DND-41 (cell line): Measurements from ENCODE around the gene GHITM.

Source experiments
- ATAC-seq: fragments of 200-7000 bp; cut with Tn5 transposase; 3 replicates; pipeline ENCODE4 v1.9.1; 2021; ENCODE audit warnings: low read depth; ENCODE audit not compliant: insufficient read depth
- DNase-seq: peaks from one replicate; pipeline ENCODE4 v3.0.0-alpha.2; 2020
- H2AFZ ChIP-seq: 2 replicates; pipeline ENCODE4 v1.6.0; 2012; ENCODE audit warnings: low read depth, low read length
- H3K27ac ChIP-seq: 2 replicates; pipeline ENCODE4 v1.5.1; 2012; ENCODE audit warnings: low read length, inconsistent platforms
- H3K27me3 ChIP-seq: fragments of 200-600 bp; sonication (generic); 2 replicates; pipeline ENCODE4 v1.6.0; 2012; ENCODE audit warnings: low read length, mild to moderate bottlenecking, inconsistent platforms; ENCODE audit not compliant: insufficient read depth, poor library complexity
- H3K36me3 ChIP-seq: 2 replicates; pipeline ENCODE4 v1.5.1; 2012; ENCODE audit warnings: low read length, inconsistent platforms; ENCODE audit not compliant: insufficient read depth
- H3K4me1 ChIP-seq: 2 replicates; pipeline ENCODE4 v1.5.1; 2012; ENCODE audit warnings: mild to moderate bottlenecking, low read length; ENCODE audit not compliant: insufficient read depth
- H3K4me2 ChIP-seq: 2 replicates; pipeline ENCODE4 v1.6.0; 2012; ENCODE audit warnings: mild to moderate bottlenecking, moderate library complexity, low read length, inconsistent platforms; ENCODE audit not compliant: insufficient read depth
- H3K4me3 ChIP-seq, 2 experiments: fragments of 200-600 bp in 1 of 2; shearing (Covaris generic) in 1 of 2; 2 replicates each; pipeline ENCODE4 v1.5.1; 2012 to 2016; ENCODE audit warnings: inconsistent platforms in 2 of 2, low read length in 2 of 2, mild to moderate bottlenecking in 2 of 2, low read depth in 1 of 2, moderate library complexity in 1 of 2
- H3K79me2 ChIP-seq: 2 replicates; pipeline ENCODE4 v1.6.0; 2012; ENCODE audit warnings: low read length, inconsistent platforms; ENCODE audit not compliant: insufficient read depth
- H3K9ac ChIP-seq: 2 replicates; pipeline ENCODE4 v1.6.0; 2012; ENCODE audit warnings: low read depth, mild to moderate bottlenecking, inconsistent platforms, low read length, moderate library complexity
- H3K9me3 ChIP-seq: 2 replicates; pipeline ENCODE4 v1.5.1; 2012; ENCODE audit warnings: low read length, moderate library complexity, mild to moderate bottlenecking, inconsistent platforms; ENCODE audit not compliant: insufficient read depth, severe bottlenecking
- H4K20me1 ChIP-seq: 2 replicates; pipeline ENCODE4 v1.6.0; 2012; ENCODE audit warnings: low read length; ENCODE audit not compliant: insufficient read depth
- EZH2 ChIP-seq: IDR thresholded peaks from 3 replicates; pipeline ENCODE4 v1.6.1; 2012; ENCODE audit warnings: borderline replicate concordance, low read depth, mild to moderate bottlenecking, moderate library complexity, low read length, inconsistent platforms; ENCODE audit not compliant: severe bottlenecking
- TF ChIP-seq, protein P1 (sequence below): IDR thresholded peaks from 2 replicates; pipeline ENCODE4 v1.5.1; 2012; ENCODE audit warnings: borderline replicate concordance, low read length, moderate library complexity, mild to moderate bottlenecking; ENCODE audit not compliant: poor library complexity, severe bottlenecking; ENCODE audit errors: extremely low read depth

GHITM gene

DNA sequence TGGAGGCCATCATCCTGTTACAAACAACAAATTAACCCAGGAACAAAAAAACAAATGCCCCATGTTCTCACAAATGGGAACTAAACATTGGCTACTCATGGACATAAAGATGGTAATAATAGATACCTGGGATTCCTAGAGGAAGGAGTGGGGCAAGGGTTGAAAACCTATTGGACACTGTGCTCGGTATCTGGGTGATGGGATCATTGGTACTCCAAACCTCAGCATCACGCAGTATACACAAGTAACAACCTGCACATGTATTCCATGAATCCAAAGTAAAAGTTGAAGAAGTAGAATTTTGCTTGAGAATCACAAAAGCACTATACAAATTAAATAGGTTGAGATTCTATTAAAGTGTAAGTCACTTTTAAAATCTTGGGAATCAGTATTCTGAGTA lies 16.7 kb downstream of the GHITM start:
- no peaks in the 10 kb centered on the region for H3K79me2 ChIP-seq
- no peak overlapping the region for H2AFZ ChIP-seq
- no peak overlapping the region for H3K4me3 ChIP-seq
- H3K9ac ChIP-seq, result no peak overlapping the region
- peaks cover 3% of the 10 kb centered on the region for H3K27me3 ChIP-seq
- peaks cover 38% of the 10 kb centered on the region for H3K36me3 ChIP-seq
- TF ChIP-seq EZH2, result no peak
- TF ChIP-seq, protein P1, sequence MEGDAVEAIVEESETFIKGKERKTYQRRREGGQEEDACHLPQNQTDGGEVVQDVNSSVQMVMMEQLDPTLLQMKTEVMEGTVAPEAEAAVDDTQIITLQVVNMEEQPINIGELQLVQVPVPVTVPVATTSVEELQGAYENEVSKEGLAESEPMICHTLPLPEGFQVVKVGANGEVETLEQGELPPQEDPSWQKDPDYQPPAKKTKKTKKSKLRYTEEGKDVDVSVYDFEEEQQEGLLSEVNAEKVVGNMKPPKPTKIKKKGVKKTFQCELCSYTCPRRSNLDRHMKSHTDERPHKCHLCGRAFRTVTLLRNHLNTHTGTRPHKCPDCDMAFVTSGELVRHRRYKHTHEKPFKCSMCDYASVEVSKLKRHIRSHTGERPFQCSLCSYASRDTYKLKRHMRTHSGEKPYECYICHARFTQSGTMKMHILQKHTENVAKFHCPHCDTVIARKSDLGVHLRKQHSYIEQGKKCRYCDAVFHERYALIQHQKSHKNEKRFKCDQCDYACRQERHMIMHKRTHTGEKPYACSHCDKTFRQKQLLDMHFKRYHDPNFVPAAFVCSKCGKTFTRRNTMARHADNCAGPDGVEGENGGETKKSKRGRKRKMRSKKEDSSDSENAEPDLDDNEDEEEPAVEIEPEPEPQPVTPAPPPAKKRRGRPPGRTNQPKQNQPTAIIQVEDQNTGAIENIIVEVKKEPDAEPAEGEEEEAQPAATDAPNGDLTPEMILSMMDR, result no peak
- no peak overlapping the region for H3K4me2 ChIP-seq
- no peak overlapping the region for H3K27ac ChIP-seq
- H4K20me1 ChIP-seq, result no peaks in the 10 kb centered on the region
- no peak for ATAC-seq
- H3K4me1 ChIP-seq, result no peaks in the 10 kb centered on the region
- DNase-seq, result no peak
- no peaks in the 10 kb centered on the region for H3K9me3 ChIP-seq

DNA sequence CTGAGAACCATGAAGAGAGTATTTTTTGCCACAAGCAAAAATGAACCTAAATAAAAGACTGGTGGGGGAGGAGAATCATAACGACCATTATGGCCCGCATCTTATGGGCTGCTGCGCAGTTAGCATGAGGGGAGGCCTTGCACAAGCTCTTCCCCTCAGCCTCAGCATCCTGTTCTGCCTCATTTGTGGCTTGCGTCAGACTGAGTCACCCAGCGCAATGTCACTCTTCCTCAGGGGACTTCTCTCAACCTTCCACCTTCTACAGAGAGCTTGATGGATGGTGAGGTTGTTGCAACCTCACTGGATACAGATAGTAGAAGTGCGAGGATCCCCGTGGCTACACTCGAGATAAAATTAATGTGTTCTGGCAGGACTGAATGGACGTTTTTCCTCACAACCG lies 17.5 kb downstream of the GHITM start:
- no peaks in the 10 kb centered on the region for H3K4me1 ChIP-seq
- no peaks in the 10 kb centered on the region for H3K79me2 ChIP-seq
- H3K4me2 ChIP-seq, result no peak overlapping the region
- no peaks in the 10 kb centered on the region for H3K9me3 ChIP-seq
- peaks cover 32% of the 10 kb centered on the region for H3K36me3 ChIP-seq
- H3K4me3 ChIP-seq, result no peak overlapping the region
- no peaks in the 10 kb centered on the region for H4K20me1 ChIP-seq
- DNase-seq, result peak; percentile 14
- peak; percentile 77 for ATAC-seq
- H3K27me3 ChIP-seq, result peaks cover 3% of the 10 kb centered on the region
- TF ChIP-seq EZH2, result no peak
- TF ChIP-seq, protein P1, result no peak
- H3K27ac ChIP-seq, result no peak overlapping the region
- no peak overlapping the region for H2AFZ ChIP-seq
- H3K9ac ChIP-seq, result no peak overlapping the region

DNA sequence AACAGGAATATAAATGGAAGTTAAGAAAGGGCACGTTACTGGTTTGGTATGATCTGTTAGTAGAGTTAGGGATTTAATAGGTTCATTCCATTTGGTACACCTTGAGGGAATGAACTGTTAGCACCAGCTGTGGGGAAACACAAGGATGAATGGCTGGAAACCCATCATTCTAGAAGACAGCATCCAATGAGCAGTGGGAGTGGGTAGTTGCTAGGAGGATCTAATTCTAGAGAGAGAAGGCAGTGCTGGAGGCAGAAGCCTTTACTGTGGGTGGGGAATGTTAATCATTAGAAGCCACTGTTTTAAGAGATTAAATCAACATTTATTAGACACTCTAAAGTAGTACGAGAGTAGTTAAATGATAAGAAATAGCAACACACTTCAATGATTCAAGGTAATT lies 18.8 kb downstream of the GHITM start:
- Histone ChIP-seq H3K36me3 (peaks cover 19% of the 10 kb centered on the region), H3K4me3 (no peak overlapping the region), H3K9ac (no peak overlapping the region), H3K9me3 (no peaks in the 10 kb centered on the region), H3K4me2 (no peak overlapping the region), H2AFZ (no peak overlapping the region), H3K4me1 (no peaks in the 10 kb centered on the region), H3K27me3 (peaks cover 3% of the 10 kb centered on the region), H3K79me2 (no peaks in the 10 kb centered on the region), H4K20me1 (no peaks in the 10 kb centered on the region), H3K27ac (no peak overlapping the region)
- TF ChIP-seq, protein P1, result no peak
- TF ChIP-seq EZH2, result no peak
- no peak for DNase-seq
- ATAC-seq, result no peak; the same call in 2 of the 3 replicates

DNA sequence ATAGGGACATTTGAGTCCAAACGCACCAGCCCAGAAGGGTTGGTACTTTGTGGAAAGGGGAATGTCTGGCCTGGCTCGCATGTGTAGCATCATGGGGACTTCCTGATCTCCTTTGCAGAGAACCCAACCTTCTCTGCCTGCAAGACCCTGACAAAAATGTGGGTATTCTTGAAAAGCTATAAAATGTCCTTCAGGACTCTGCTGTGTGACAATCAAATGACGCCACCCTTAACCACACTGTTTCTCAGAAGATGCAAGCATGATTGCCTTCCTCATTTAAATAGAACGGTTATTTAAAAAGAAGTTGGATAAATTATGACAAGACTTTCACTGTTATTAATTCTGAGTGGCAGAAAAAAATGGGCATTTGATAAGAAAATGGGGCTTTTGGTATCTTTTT lies 19.2 kb downstream of the GHITM start:
- Histone ChIP-seq H3K4me1 (no peaks in the 10 kb centered on the region), H3K9ac (no peak overlapping the region), H3K4me3 (no peak overlapping the region), H3K27me3 (peaks cover 4% of the 10 kb centered on the region), H3K4me2 (no peak overlapping the region), H3K9me3 (no peaks in the 10 kb centered on the region), H3K79me2 (no peaks in the 10 kb centered on the region), H4K20me1 (no peaks in the 10 kb centered on the region), H3K36me3 (peaks cover 14% of the 10 kb centered on the region), H3K27ac (no peak overlapping the region), H2AFZ (no peak overlapping the region)
- ATAC-seq (no peak), DNase-seq (no peak)
- TF ChIP-seq, protein P1, result no peak
- no peak for TF ChIP-seq EZH2
